ENCODE measurements around the gene TRPV2. TPM values are rescaled to one million over a fixed set of nuclear protein-coding genes. Genes with fewer than 3 reads are reported as not detected.

The TRPV2 gene
- total and polyA plus RNA-seq, 9 of the 15 experiments (the other 6 are each of a cell fraction or from before 2014, with no cell fraction given), result 10.0 to 97.5 (median 30.3) TPM

- TF ChIP-seq REST (IDR thresholded peaks at IDR 0.05; ENCODE audit: borderline replicate concordance) (no peak), REST (CRISPR knock-in tag; IDR thresholded peaks at IDR 0.05; ENCODE audit: low read depth) (no peak), ZNF766 (CRISPR knock-in tag; conservative IDR thresholded peaks at IDR 0.05) (peak; percentile 83), NFATC3 (IDR thresholded peaks at IDR 0.05) (no peak), YBX1 (IDR thresholded peaks at IDR 0.05) (no peak), ZNF507 (tag; conservative IDR thresholded peaks at IDR 0.05) (no peak), PCBP2 (IDR thresholded peaks at IDR 0.05; ENCODE audit: low read depth, low read length, poor library complexity, severe bottlenecking) (peak; percentile 31), ESRRB (CRISPR knock-in tag; IDR thresholded peaks at IDR 0.05; ENCODE audit: borderline replicate concordance) (no peak), DLX4 (CRISPR knock-in tag; IDR thresholded peaks at IDR 0.05) (no peak), TEAD1 (CRISPR knock-in tag; IDR thresholded peaks at IDR 0.05) (0 out of 4 replicates have a peak, but pooled peaks of 1 of the 2 experiments have one; percentile 15), ZNF121 (CRISPR knock-in tag; conservative IDR thresholded peaks at IDR 0.05) (no peak), SRSF1 (IDR thresholded peaks at IDR 0.05; ENCODE audit: low read depth, low read length) (no peak), NEUROD1 (IDR thresholded peaks at IDR 0.05; ENCODE audit: borderline replicate concordance, low read depth, low read length, partially characterized antibody) (no peak), MITF (IDR thresholded peaks at IDR 0.05) (0 out of 2 replicates have a peak, but pooled peaks have one; percentile 9), E2F3 (CRISPR knock-in tag; IDR thresholded peaks at IDR 0.05) (no peak), ZNF695 (CRISPR knock-in tag; IDR thresholded peaks at IDR 0.05) (0 out of 2 replicates have a peak, but pooled peaks have one; percentile 25), CHD1 (IDR thresholded peaks at IDR 0.05; ENCODE audit: low read length) (no peak), ZNF224 (CRISPR knock-in tag; IDR thresholded peaks at IDR 0.05) (no peak)
Observed at GRCh38 chr17:16380640-16381495, 34.5 kb upstream of the TRPV2 start, which contains the start of gene UBB (continued).
